Gastrocnemius medialis (tissue), 4 donors: Measurements from ENCODE around the gene CCL11. TPM values are rescaled to one million over a fixed set of nuclear protein-coding genes. Genes with fewer than 3 reads are reported as not detected.

Source experiments
- ATAC-seq, 2 donors: fragments of 150-250 bp; one replicate each; pipeline ENCODE4 v1.9.1; 2016
- DNase-seq, 2 donors: peaks; one replicate each; pipeline ENCODE4 v3.0.0-alpha.2; 2019
- H3K27ac ChIP-seq, 4 donors: fragments of 200-600 bp; sonication (generic); 1 replicate in 1 of 4; 2 replicates in 3 of 4; pipeline ENCODE4 v1.5.1; 2016 to 2018; ENCODE audit warnings: mild to moderate bottlenecking in 2 of 4, moderate library complexity in 1 of 4
- H3K27me3 ChIP-seq, 3 donors: fragments of 200-600 bp; sonication (generic) in 2 of 3; 1 replicate in 1 of 3; 2 replicates in 2 of 3; pipeline versions ENCODE4 v1.5.1 to v1.6.0; 2016 to 2019; ENCODE audit warnings: mild to moderate bottlenecking in 1 of 3, moderate library complexity in 1 of 3
- H3K36me3 ChIP-seq, 2 donors: fragments of 200-600 bp; sonication (generic) in 1 of 2; one replicate each; pipeline ENCODE4 v1.5.1; 2017 to 2018
- H3K4me1 ChIP-seq, 2 donors: fragments of 200-600 bp; sonication (generic) in 1 of 2; one replicate each; pipeline ENCODE4 v1.5.1; 2016 to 2017; ENCODE audit warnings: mild to moderate bottlenecking in 2 of 2
- H3K4me3 ChIP-seq, 4 donors: fragments of 200-600 bp; sonication (generic) in 3 of 4; 1 replicate in 1 of 4; 2 replicates in 3 of 4; pipeline ENCODE4 v1.5.1; 2016 to 2019; ENCODE audit warnings: mild to moderate bottlenecking in 2 of 4
- H3K9me3 ChIP-seq, 3 donors: fragments of 200-600 bp; sonication (generic) in 2 of 3; 1 replicate in 1 of 3; 2 replicates in 2 of 3; pipeline ENCODE4 v1.5.1; 2016 to 2019
- CTCF ChIP-seq, 5 experiments: fragments of 450-650 bp in 3 of 5; fragments of 200-600 bp in 2 of 5; sonication (generic) in 2 of 5; IDR thresholded peaks in 4 of 5; conservative IDR thresholded peaks in 1 of 5; 1 replicate in 4 of 5; 2 replicates in 1 of 5; pipeline ENCODE4 v1.5.1; 2016 to 2019; ENCODE audit warnings: antibody characterized with exemption in 5 of 5, mild to moderate bottlenecking in 3 of 5, moderate library complexity in 3 of 5
- POLR2A ChIP-seq, 2 donors: fragments of 450-650 bp; IDR thresholded peaks; one replicate each; pipeline ENCODE4 v1.6.1; 2017; ENCODE audit warnings: antibody characterized with exemption in 2 of 2, mild to moderate bottlenecking in 2 of 2, moderate library complexity in 2 of 2
- in situ Hi-C, 4 donors: fragments of 200-750 bp; cut with MboI; loops; one replicate each; pipeline versions ENCODE4 v1.15.0 to v1.8.0; 2017; ENCODE audit warnings: low sequenced_read_pairs in 4 of 4
- intact Hi-C: fragments of 100-400 bp; cut with DNase I; formaldehyde crosslinking; loops from one replicate; pipeline ENCODE4 v1.15.1; 2023; ENCODE audit warnings: low total_unique reads
- total RNA-seq, 4 donors: library from RNA; depleted of rRNA; stranded (reverse); fragments of >200 nt; gene quantifications; one replicate each; pipeline versions ENCODE4 v1.1.0 to v1.2.3, GENCODE V29; 2016

The CCL11 gene
- total RNA-seq, 4 donors from 2014 or later, result not detected

- no peaks in the 10 kb centered on the region for H3K4me1 ChIP-seq
- no peak for TF ChIP-seq POLR2A (IDR thresholded peaks at IDR 0.05)
- TF ChIP-seq CTCF (IDR thresholded peaks at IDR 0.05 in 4 of 5, conservative IDR thresholded peaks at IDR 0.05 in 1 of 5), result no peak
- no peaks in the 10 kb centered on the region for H3K27me3 ChIP-seq
- H3K27ac ChIP-seq, result no peak overlapping the region
- ATAC-seq (no peak), DNase-seq (no peak)
- in situ Hi-C loops, result no loop called here
- intact Hi-C loops, result no loop called here
- no peaks in the 10 kb centered on the region for H3K9me3 ChIP-seq
- H3K4me3 ChIP-seq, result no peak overlapping the region
- no peaks in the 10 kb centered on the region for H3K36me3 ChIP-seq
These were observed 52.2 kb downstream of the CCL11 start for GRCh38 chr17:34337701-34338100.

Other genes starting within 250 kb of the CCL11 start
- gene CCL2, start 30.5 kb upstream of the CCL11 start, total RNA-seq, result 1 to 10 TPM; 1.1 to 5.8 (median 4.1) TPM
- not detected for gene CCL7, start 15.5 kb upstream of the CCL11 start, total RNA-seq
- gene CCL8, start 33.7 kb downstream of the CCL11 start, total RNA-seq, result under 1 TPM in 1 of 4 donors, not detected in 3; 0.61 TPM
- gene CCL13, start 70.7 kb downstream of the CCL11 start, total RNA-seq, result 1 to 10 TPM in 1 of 4 donors, not detected in 3; 1.5 TPM
- not detected for gene CCL1, start 77.5 kb downstream of the CCL11 start, total RNA-seq